ENCODE measurements around the gene MGAM2. TPM values are rescaled to one million over a fixed set of nuclear protein-coding genes. Genes with fewer than 3 reads are reported as not detected.

The MGAM2 gene
- total and polyA plus RNA-seq, 10 of the 15 experiments (the other 5 are each of a cell fraction or from before 2014, with no cell fraction given), result 0.01 to 0.16 (median 0.03) TPM; not detected in 6

DNA sequence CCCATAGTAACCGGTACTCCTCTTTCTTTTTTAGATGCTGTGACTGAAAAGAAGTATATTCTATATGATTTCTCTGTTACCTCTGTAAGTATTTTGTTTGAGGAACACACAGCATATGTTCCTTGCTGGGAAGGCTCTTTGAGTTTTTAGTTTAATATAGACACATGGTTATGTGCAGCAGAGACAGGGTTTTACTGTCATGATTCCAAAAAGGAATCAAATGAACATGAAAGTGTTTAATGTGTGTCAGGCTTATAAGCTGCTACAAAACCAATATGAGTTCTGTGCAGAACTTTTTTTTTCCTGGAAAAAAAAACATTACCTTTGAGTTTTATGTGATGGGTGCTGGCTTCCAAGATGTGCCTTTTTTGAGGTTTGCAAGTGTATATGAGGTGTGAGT is 50.4 kb downstream of the MGAM2 start (continued):
- TF ChIP-seq, protein P1, sequence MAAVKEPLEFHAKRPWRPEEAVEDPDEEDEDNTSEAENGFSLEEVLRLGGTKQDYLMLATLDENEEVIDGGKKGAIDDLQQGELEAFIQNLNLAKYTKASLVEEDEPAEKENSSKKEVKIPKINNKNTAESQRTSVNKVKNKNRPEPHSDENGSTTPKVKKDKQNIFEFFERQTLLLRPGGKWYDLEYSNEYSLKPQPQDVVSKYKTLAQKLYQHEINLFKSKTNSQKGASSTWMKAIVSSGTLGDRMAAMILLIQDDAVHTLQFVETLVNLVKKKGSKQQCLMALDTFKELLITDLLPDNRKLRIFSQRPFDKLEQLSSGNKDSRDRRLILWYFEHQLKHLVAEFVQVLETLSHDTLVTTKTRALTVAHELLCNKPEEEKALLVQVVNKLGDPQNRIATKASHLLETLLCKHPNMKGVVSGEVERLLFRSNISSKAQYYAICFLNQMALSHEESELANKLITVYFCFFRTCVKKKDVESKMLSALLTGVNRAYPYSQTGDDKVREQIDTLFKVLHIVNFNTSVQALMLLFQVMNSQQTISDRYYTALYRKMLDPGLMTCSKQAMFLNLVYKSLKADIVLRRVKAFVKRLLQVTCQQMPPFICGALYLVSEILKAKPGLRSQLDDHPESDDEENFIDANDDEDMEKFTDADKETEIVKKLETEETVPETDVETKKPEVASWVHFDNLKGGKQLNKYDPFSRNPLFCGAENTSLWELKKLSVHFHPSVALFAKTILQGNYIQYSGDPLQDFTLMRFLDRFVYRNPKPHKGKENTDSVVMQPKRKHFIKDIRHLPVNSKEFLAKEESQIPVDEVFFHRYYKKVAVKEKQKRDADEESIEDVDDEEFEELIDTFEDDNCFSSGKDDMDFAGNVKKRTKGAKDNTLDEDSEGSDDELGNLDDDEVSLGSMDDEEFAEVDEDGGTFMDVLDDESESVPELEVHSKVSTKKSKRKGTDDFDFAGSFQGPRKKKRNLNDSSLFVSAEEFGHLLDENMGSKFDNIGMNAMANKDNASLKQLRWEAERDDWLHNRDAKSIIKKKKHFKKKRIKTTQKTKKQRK (IDR thresholded peaks at IDR 0.05; ENCODE audit: low read depth, low read length), result no peak
- TF ChIP-seq, protein P2, sequence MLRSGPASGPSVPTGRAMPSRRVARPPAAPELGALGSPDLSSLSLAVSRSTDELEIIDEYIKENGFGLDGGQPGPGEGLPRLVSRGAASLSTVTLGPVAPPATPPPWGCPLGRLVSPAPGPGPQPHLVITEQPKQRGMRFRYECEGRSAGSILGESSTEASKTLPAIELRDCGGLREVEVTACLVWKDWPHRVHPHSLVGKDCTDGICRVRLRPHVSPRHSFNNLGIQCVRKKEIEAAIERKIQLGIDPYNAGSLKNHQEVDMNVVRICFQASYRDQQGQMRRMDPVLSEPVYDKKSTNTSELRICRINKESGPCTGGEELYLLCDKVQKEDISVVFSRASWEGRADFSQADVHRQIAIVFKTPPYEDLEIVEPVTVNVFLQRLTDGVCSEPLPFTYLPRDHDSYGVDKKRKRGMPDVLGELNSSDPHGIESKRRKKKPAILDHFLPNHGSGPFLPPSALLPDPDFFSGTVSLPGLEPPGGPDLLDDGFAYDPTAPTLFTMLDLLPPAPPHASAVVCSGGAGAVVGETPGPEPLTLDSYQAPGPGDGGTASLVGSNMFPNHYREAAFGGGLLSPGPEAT (IDR thresholded peaks at IDR 0.05; ENCODE audit: low read depth), result no peak
- TF ChIP-seq, protein P3, sequence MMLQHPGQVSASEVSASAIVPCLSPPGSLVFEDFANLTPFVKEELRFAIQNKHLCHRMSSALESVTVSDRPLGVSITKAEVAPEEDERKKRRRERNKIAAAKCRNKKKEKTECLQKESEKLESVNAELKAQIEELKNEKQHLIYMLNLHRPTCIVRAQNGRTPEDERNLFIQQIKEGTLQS (IDR thresholded peaks at IDR 0.05; ENCODE audit: borderline replicate concordance, extremely low read depth, low read depth, low read length), result no peak
- no peak for TF ChIP-seq MTA2 (IDR thresholded peaks at IDR 0.05; ENCODE audit: low read depth)

DNA sequence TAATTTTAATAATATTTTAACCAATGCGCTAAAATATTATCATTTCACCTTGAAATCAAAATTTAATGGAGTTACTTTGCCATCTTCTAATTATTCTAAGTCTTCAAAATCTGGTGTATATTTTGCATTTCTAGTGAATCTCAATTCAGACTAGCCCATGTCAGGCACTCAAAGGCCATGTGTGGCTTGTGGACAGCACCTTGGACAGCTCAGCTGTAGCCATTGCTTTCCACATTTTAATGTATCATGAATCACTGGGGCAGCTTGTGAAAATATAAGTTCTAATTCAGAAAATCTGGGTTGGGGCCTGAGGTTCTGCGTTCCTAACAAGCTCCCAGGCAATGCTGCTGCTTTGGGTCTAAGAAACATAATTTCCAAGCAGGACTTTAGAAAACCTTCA is 57.2 kb downstream of the MGAM2 start:
- no peaks in the 10 kb centered on the region for H3K4me1 ChIP-seq (ENCODE audit: control insufficient read depth, insufficient read depth, low read length)
- ChIA-PET CTCF (no interaction called here), POLR2A (interaction anchor here (0.5 kb wide), 1 partner anchor 27 kb away, joined by 6 read pairs; no protein-coding TSS in a partner anchor), RAD21 (ENCODE audit: unreplicated experiment) (no interaction called here), SMC1A (ENCODE audit: uncharacterized antibody, unreplicated experiment) (no interaction called here)
- H3K27ac ChIP-seq (ENCODE audit: control insufficient read depth, insufficient read depth), result no peak overlapping the region
- no peak overlapping the region for H3K4me2 ChIP-seq (ENCODE audit: control insufficient read depth, insufficient read depth)
- in situ Hi-C loops (cut with MboI) (no loop called here), intact Hi-C loops (cut with micrococcal nuclease; ENCODE audit: unreplicated experiment) (no loop called here)
- 53% methylated on average over 2 of the region's 2 CpGs for WGBS (ENCODE audit: insufficient coverage, insufficient replicate concordance, low lambda C conversion rate, missing lambda C conversion rate)
- TF ChIP-seq, protein P4, sequence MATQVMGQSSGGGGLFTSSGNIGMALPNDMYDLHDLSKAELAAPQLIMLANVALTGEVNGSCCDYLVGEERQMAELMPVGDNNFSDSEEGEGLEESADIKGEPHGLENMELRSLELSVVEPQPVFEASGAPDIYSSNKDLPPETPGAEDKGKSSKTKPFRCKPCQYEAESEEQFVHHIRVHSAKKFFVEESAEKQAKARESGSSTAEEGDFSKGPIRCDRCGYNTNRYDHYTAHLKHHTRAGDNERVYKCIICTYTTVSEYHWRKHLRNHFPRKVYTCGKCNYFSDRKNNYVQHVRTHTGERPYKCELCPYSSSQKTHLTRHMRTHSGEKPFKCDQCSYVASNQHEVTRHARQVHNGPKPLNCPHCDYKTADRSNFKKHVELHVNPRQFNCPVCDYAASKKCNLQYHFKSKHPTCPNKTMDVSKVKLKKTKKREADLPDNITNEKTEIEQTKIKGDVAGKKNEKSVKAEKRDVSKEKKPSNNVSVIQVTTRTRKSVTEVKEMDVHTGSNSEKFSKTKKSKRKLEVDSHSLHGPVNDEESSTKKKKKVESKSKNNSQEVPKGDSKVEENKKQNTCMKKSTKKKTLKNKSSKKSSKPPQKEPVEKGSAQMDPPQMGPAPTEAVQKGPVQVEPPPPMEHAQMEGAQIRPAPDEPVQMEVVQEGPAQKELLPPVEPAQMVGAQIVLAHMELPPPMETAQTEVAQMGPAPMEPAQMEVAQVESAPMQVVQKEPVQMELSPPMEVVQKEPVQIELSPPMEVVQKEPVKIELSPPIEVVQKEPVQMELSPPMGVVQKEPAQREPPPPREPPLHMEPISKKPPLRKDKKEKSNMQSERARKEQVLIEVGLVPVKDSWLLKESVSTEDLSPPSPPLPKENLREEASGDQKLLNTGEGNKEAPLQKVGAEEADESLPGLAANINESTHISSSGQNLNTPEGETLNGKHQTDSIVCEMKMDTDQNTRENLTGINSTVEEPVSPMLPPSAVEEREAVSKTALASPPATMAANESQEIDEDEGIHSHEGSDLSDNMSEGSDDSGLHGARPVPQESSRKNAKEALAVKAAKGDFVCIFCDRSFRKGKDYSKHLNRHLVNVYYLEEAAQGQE (IDR thresholded peaks at IDR 0.05; ENCODE audit: low read depth, low read length), result peak; percentile 77
- TF ChIP-seq, protein P5, sequence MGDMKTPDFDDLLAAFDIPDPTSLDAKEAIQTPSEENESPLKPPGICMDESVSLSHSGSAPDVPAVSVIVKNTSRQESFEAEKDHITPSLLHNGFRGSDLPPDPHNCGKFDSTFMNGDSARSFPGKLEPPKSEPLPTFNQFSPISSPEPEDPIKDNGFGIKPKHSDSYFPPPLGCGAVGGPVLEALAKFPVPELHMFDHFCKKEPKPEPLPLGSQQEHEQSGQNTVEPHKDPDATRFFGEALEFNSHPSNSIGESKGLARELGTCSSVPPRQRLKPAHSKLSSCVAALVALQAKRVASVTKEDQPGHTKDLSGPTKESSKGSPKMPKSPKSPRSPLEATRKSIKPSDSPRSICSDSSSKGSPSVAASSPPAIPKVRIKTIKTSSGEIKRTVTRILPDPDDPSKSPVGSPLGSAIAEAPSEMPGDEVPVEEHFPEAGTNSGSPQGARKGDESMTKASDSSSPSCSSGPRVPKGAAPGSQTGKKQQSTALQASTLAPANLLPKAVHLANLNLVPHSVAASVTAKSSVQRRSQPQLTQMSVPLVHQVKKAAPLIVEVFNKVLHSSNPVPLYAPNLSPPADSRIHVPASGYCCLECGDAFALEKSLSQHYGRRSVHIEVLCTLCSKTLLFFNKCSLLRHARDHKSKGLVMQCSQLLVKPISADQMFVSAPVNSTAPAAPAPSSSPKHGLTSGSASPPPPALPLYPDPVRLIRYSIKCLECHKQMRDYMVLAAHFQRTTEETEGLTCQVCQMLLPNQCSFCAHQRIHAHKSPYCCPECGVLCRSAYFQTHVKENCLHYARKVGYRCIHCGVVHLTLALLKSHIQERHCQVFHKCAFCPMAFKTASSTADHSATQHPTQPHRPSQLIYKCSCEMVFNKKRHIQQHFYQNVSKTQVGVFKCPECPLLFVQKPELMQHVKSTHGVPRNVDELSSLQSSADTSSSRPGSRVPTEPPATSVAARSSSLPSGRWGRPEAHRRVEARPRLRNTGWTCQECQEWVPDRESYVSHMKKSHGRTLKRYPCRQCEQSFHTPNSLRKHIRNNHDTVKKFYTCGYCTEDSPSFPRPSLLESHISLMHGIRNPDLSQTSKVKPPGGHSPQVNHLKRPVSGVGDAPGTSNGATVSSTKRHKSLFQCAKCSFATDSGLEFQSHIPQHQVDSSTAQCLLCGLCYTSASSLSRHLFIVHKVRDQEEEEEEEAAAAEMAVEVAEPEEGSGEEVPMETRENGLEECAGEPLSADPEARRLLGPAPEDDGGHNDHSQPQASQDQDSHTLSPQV (IDR thresholded peaks at IDR 0.05), result no peak
- FAIRE-seq, result no peak
- H3K9me3 ChIP-seq (replicated peaks; ENCODE audit: control insufficient read depth, insufficient read depth, low read length), result no peaks in the 10 kb centered on the region
- no peaks in the 10 kb centered on the region for H4K20me1 ChIP-seq (ENCODE audit: control insufficient read depth, insufficient read depth)
- DNase-seq (ENCODE audit: low read depth, low spot score), result no peak
- H3K79me2 ChIP-seq (ENCODE audit: control insufficient read depth, insufficient read depth, low read length), result no peaks in the 10 kb centered on the region
- no peak overlapping the region for H3K9ac ChIP-seq (ENCODE audit: control insufficient read depth, insufficient read depth, low read length)
- ATAC-seq, result no peak
- H3K27me3 ChIP-seq (replicated peaks in 1 of 2; ENCODE audit: control insufficient read depth in 2 of 2, insufficient read depth in 2 of 2, low read length in 1 of 2), result no peaks in the 10 kb centered on the region; a peak in 1 of 4 replicates
- no peaks in the 10 kb centered on the region for H3K36me3 ChIP-seq (ENCODE audit: control insufficient read depth in 2 of 2, insufficient read depth in 2 of 2, low read length in 1 of 2)
- no TSS peak for BruUV-seq (replicated peaks)
- H3K4me3 ChIP-seq, result no peak overlapping the region
- H2AFZ ChIP-seq (ENCODE audit: control insufficient read depth, low read depth, low read length), result no peak overlapping the region
